Right lobe of liver (tissue), 4 donors: ENCODE results near the gene AIG1.

Experiments used
- POLR2A ChIP-seq: fragments of 450-650 bp; IDR thresholded peaks from one replicate; pipeline ENCODE4 v1.6.1; 2017; ENCODE audit warnings: antibody characterized with exemption, mild to moderate bottlenecking
- TF ChIP-seq, protein P1 (sequence below), 4 donors: fragments of 200-600 bp in 3 of 4; fragments of 450-650 bp in 1 of 4; IDR thresholded peaks; one replicate each; pipeline versions ENCODE4 v1.5.1 to v1.8.0; 2016 to 2022; ENCODE audit warnings: antibody characterized with exemption in 4 of 4, mild to moderate bottlenecking in 2 of 4
- donor health status: DM: no; HTN: no; CAD: no.
- donor health status: DM: no; HTN: no; CAD: no.
- donor health status: DM: no; HTN: yes; CAD: no.

GRCh38 chr6:143213859-143214376 is 153.2 kb downstream of the AIG1 start:
- TF ChIP-seq POLR2A: no peak
- TF ChIP-seq, protein P1, sequence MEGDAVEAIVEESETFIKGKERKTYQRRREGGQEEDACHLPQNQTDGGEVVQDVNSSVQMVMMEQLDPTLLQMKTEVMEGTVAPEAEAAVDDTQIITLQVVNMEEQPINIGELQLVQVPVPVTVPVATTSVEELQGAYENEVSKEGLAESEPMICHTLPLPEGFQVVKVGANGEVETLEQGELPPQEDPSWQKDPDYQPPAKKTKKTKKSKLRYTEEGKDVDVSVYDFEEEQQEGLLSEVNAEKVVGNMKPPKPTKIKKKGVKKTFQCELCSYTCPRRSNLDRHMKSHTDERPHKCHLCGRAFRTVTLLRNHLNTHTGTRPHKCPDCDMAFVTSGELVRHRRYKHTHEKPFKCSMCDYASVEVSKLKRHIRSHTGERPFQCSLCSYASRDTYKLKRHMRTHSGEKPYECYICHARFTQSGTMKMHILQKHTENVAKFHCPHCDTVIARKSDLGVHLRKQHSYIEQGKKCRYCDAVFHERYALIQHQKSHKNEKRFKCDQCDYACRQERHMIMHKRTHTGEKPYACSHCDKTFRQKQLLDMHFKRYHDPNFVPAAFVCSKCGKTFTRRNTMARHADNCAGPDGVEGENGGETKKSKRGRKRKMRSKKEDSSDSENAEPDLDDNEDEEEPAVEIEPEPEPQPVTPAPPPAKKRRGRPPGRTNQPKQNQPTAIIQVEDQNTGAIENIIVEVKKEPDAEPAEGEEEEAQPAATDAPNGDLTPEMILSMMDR (IDR thresholded peaks at IDR 0.05): no peak
